Lower lobe of right lung (tissue), 2 donors: ENCODE data around the gene NR0B2. TPM values are rescaled to one million over a fixed set of nuclear protein-coding genes. Genes with fewer than 3 reads are reported as not detected.
"Not testable (repeated sequence)": the region's sequence is repeated elsewhere in the genome, so short reads cannot be mapped to it uniquely, and the experiment has no call there.

Experiments used
- ATAC-seq, 2 donors: fragments of 200-7000 bp; cut with Tn5 transposase; one replicate each; pipeline ENCODE4 v1.9.1; 2020 to 2022; ENCODE audit warnings: mild to moderate bottlenecking in 2 of 2, moderate library complexity in 2 of 2
- DNase-seq: peaks from one replicate; pipeline ENCODE4 v3.0.0-alpha.2; 2020
- H3K27ac ChIP-seq: fragments of 200-600 bp; one replicate; pipeline ENCODE4 v1.8.0; 2022
- H3K27me3 ChIP-seq: fragments of 200-600 bp; one replicate; pipeline ENCODE4 v1.8.0; 2022; ENCODE audit warnings: low read depth
- H3K36me3 ChIP-seq: fragments of 200-600 bp; one replicate; pipeline ENCODE4 v1.8.0; 2022; ENCODE audit warnings: mild to moderate bottlenecking
- H3K4me1 ChIP-seq: fragments of 200-600 bp; one replicate; pipeline ENCODE4 v1.8.0; 2022
- H3K4me3 ChIP-seq: fragments of 200-600 bp; one replicate; pipeline ENCODE4 v1.8.0; 2022; ENCODE audit warnings: mild to moderate bottlenecking
- H3K9me3 ChIP-seq: fragments of 200-600 bp; one replicate; pipeline ENCODE4 v1.8.0; 2022
- intact Hi-C: fragments of 100-400 bp; cut with DNase I; formaldehyde crosslinking; loops from one replicate; pipeline ENCODE4 v1.11.0; 2022
- total RNA-seq: library from RNA; stranded (reverse); fragmentation: NEBNext Ultra II Directional; extraction: Animal tissue kit (Norgen Biotek cat#: 25700); gene quantifications from one replicate; pipeline ENCODE4 v1.2.1, GENCODE V29; 2021
- TF ChIP-seq, protein P1 (sequence below): fragments of 200-600 bp; IDR thresholded peaks from one replicate; pipeline ENCODE4 v1.8.0; 2022; ENCODE audit warnings: antibody characterized with exemption, mild to moderate bottlenecking
- donor health status: DM: no; HTN: yes; CAD: no; lungs with severe emphysema.

NR0B2 gene
- total RNA-seq, 1 donor from 2014 or later, result 2.2 TPM

DNA sequence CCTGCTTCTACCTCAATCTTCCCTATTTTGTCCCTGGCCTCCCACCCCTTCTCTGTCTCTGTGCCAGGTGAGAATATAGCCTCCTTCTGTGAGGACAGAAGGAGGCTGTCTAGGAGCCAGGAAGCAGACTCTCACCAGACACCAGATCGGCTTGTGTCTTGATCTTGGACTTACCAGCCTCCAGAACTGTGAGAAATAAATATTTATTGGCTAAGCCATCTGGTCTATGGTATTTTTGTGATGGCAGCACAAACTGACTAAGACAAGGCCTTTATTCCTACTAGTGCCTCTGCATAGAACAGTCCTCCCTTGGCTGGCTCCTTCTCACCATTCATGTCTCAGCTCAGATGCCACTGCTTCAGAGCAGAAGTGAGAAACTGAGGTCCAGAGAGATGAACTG lies 25.5 kb downstream of the NR0B2 start:
- no peak for ATAC-seq
- DNase-seq, result no peak
- intact Hi-C loops, result no loop called here
- H3K4me3 ChIP-seq, result no peak overlapping the region
- H3K27ac ChIP-seq, result no peak overlapping the region
- peaks cover 73% of the 10 kb centered on the region for H3K36me3 ChIP-seq
- no peaks in the 10 kb centered on the region for H3K9me3 ChIP-seq
- H3K4me1 ChIP-seq, result peaks cover 21% of the 10 kb centered on the region
- H3K27me3 ChIP-seq, result no peaks in the 10 kb centered on the region
- TF ChIP-seq, protein P1, sequence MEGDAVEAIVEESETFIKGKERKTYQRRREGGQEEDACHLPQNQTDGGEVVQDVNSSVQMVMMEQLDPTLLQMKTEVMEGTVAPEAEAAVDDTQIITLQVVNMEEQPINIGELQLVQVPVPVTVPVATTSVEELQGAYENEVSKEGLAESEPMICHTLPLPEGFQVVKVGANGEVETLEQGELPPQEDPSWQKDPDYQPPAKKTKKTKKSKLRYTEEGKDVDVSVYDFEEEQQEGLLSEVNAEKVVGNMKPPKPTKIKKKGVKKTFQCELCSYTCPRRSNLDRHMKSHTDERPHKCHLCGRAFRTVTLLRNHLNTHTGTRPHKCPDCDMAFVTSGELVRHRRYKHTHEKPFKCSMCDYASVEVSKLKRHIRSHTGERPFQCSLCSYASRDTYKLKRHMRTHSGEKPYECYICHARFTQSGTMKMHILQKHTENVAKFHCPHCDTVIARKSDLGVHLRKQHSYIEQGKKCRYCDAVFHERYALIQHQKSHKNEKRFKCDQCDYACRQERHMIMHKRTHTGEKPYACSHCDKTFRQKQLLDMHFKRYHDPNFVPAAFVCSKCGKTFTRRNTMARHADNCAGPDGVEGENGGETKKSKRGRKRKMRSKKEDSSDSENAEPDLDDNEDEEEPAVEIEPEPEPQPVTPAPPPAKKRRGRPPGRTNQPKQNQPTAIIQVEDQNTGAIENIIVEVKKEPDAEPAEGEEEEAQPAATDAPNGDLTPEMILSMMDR, result no peak

DNA sequence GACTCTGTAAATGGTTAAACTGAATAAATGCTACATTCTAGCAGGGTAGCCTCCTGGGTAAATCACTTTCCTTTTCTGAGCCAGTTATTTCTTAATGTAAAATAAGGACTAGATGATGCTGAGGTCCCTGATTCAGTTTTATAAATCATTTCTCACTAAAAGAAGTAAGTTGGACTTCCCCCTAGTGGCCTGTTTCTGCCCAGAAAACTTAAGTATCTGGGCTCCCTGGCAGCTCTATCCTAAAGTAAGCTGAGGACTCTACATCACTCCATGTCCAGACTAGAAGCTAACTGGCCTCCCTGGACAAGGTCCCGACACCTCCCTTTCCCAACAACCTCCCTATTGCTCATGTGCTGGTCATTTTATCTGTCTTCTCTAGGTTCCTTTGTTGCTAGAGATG lies 26.6 kb downstream of the NR0B2 start:
- TF ChIP-seq, protein P1, result peak; percentile 30
- no peak for DNase-seq
- intact Hi-C loops, result no loop called here

DNA sequence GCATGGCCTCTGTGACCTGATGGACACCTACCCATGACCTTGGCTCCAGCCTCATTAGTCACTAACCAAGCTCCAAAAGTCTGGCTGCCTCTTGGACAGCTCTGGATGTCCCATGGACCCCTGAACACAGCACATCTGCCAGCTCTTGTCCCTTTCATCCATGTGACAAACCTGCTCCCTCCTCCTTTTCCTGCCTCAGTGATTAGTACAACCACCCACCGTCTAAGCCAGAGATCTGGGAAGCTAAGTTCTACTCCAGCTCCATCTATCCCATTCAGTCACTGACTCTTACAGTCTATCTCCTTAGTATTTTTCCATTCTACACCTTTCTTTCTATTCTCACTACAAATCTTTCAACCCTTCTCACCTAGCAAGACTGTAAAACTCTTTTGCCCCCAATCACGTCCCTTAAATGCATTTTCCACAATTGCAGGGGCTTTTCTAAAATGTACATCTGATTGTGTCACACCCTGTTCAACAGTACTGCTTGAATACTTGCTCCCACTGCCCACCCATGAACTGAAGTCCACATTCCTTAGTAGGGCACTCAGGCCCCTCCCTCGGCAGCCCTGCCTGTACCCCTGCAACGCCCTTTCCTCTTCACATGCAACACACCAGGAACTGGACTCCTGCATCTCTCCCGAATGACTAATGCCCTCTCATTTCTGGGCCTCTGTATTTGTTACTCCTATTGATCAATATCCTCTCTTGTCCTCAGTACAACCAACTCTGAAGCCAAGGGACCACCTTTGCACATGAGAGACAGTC lies 30.9 kb downstream of the NR0B2 start:
- H3K9me3 ChIP-seq, result no peaks in the 10 kb centered on the region
- no peak overlapping the region for H3K4me3 ChIP-seq
- peaks cover 98% of the 10 kb centered on the region for H3K36me3 ChIP-seq
- no peaks in the 10 kb centered on the region for H3K27me3 ChIP-seq
- TF ChIP-seq, protein P1, result no peak
- intact Hi-C loops, result no loop called here
- DNase-seq, result no peak
- H3K4me1 ChIP-seq, result peaks cover under 1% of the 10 kb centered on the region
- ATAC-seq, result no peak
- no peak overlapping the region for H3K27ac ChIP-seq

More for the DNA sequence above, 26.6 kb downstream of the NR0B2 start:
- Histone ChIP-seq H3K27ac (no peak overlapping the region), H3K9me3 (no peaks in the 10 kb centered on the region), H3K4me1 (peaks cover 21% of the 10 kb centered on the region), H3K4me3 (no peak overlapping the region), H3K36me3 (peaks cover 73% of the 10 kb centered on the region), H3K27me3 (no peaks in the 10 kb centered on the region)
- no peak for ATAC-seq

DNA sequence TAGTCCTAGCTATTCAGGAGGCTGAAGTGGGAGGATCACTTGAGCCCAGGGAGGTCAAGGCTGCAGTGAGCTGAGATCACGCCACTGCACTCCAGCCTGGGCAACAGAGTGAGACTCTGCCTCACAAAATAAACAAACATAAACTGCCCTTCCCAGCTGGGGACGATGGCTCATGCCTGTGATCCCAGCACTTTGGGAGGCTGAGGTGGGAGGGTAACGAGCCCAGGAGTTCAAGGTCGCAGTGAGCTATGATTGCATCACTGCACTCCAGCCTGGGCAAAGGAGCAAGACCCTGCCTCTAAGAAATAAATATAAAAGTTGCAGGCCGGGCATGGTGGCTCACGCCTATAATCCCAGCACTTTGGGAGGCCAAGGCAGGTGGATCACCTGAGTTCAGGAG lies 32.2 kb downstream of the NR0B2 start:
- H3K4me3 ChIP-seq, intact Hi-C loops, H3K9me3 ChIP-seq, DNase-seq, H3K27me3 ChIP-seq, H3K27ac ChIP-seq, H3K4me1 ChIP-seq, ATAC-seq: not testable (repeated sequence)
- peaks cover 96% of the 10 kb centered on the region for H3K36me3 ChIP-seq

DNA sequence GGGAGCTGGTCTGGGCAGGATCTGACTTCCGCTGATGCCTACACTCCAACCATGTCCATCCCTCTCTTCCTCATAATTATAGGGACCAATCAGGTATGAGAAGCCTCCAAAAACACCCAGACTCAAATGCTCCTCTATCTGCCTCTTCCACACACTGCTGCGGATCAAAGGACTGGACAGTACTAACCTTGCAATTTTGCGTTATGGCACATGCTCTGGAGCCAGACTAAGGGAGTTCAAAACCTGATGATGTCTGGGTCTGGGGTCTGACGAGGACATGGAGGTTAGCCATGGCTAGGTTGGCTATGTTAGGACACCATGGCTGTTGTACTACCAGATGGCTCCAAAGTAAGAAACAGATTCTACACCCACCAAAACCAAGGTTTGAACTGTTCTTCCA lies 34.0 kb downstream of the NR0B2 start:
- peaks cover 79% of the 10 kb centered on the region for H3K36me3 ChIP-seq
- TF ChIP-seq, protein P1, result no peak
- H3K9me3 ChIP-seq, result no peaks in the 10 kb centered on the region
- peaks cover 3% of the 10 kb centered on the region for H3K4me1 ChIP-seq
- H3K27ac ChIP-seq, result no peak overlapping the region
- ATAC-seq (peak in 1 of 2 donors; percentile 8), DNase-seq (no peak)
- H3K27me3 ChIP-seq, result no peaks in the 10 kb centered on the region
- intact Hi-C loops, result no loop called here
- no peak overlapping the region for H3K4me3 ChIP-seq

DNA sequence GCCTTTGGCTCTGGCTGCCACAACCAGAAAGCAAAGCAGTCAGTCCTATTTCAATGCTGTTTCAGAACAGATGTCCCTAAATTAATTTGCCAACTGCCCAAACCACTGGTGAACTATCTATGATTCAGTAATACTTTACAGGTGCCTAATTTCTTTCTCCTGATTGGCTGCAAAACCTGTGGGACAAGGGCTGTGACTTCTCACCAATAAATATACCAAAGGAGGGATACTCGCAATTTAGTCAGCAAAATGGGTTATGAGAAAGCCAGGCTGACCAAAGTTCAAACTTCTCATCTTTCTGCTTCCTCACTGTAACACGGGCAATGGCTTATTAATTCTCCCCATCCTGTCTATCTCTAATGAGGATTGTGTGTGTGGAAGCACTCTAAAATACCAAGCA lies 36.4 kb downstream of the NR0B2 start:
- intact Hi-C loops, result no loop called here
- no peak for DNase-seq
- H3K27me3 ChIP-seq, result no peaks in the 10 kb centered on the region
- H3K36me3 ChIP-seq, result peaks cover 54% of the 10 kb centered on the region
- no peak overlapping the region for H3K27ac ChIP-seq
- ATAC-seq, result no peak
- peaks cover 3% of the 10 kb centered on the region for H3K4me1 ChIP-seq
- TF ChIP-seq, protein P1, result no peak
- no peak overlapping the region for H3K4me3 ChIP-seq
- no peaks in the 10 kb centered on the region for H3K9me3 ChIP-seq
